Stimulated activated CD4-positive, alpha-beta T cell treated with anti-CD3 and anti-CD28 coated beads, Interleukin-2, amount 100 ng/mL, for 48 hours (primary cell): ENCODE results near the gene CLDND2.
"Not testable (repeated sequence)": the region's sequence is repeated elsewhere in the genome, so short reads cannot be mapped to it uniquely, and the experiment has no call there.

ENCODE experiments used
- DNase-seq, 2 donors: peaks; one replicate each; pipeline ENCODE4 v3.0.0-alpha.2; 2020

Gene CLDND2, protein sequence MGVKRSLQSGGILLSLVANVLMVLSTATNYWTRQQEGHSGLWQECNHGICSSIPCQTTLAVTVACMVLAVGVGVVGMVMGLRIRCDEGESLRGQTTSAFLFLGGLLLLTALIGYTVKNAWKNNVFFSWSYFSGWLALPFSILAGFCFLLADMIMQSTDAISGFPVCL

DNA sequence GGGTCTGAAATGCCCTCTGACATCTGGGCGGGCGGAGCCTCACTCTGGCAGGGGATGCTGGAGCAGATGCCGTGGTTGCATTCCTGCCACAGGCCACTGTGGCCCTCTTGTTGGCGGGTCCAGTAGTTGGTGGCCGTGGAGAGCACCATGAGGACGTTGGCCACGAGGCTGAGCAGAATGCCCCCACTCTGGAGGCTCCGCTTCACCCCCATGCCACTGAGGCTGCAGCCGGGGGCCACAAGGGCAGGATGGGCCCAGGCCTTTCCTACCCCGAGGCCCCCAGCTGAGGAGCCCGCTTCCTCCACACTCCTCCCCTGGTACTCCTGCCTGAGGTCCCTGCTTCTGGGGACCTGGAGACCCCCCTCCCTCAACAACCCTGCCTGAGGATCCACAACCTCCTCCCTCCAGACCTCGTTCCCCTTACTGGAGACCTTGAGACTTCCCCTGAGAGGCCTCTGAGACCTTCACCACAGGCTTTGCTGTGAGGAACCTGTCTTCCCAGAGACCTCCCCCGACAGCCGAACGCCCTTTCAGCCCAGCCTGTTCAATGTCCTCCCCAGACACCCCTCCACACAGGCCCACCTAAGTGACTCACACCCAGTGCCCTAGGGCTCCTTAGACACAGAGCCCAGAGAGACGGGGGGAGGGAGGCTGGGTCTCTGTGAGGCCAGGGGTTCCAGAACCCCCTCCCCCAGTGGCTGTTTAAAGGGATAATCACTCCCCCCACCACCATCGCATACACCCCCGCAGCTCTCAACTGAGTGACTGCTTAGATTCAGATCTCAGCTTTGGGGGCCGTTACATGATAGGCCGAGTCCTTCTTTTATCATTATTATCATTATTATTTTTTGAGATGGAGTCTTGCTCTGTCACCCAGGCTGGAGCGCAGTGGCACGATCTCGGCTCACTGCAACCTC, at the start of gene CLDND2:
Gene CLDND2, minus strand, starts transcription at position 638 of the 917 bp plus-strand sequence. Its CDS starts 426 bp downstream, at position 212.
- no peak for DNase-seq

DNA sequence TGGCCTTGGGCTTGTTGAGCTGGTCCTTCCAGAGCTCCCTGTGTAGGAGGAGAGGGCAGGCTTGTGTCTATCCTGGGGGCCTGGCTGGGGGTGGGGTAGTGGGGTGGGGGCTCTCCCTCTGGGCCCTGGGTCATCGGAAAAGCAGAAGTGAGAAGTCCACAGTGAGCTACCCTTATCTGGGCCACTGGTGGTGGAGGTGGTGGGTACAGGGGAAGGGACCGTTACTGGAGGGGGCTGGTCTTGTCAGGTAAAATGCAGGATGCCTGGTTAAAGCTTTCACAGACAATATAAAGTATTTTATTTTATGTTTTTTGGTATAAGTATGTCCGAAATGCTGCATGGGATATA, 49.0 kb upstream of the CLDND2 start:
- DNase-seq: no peak

DNA sequence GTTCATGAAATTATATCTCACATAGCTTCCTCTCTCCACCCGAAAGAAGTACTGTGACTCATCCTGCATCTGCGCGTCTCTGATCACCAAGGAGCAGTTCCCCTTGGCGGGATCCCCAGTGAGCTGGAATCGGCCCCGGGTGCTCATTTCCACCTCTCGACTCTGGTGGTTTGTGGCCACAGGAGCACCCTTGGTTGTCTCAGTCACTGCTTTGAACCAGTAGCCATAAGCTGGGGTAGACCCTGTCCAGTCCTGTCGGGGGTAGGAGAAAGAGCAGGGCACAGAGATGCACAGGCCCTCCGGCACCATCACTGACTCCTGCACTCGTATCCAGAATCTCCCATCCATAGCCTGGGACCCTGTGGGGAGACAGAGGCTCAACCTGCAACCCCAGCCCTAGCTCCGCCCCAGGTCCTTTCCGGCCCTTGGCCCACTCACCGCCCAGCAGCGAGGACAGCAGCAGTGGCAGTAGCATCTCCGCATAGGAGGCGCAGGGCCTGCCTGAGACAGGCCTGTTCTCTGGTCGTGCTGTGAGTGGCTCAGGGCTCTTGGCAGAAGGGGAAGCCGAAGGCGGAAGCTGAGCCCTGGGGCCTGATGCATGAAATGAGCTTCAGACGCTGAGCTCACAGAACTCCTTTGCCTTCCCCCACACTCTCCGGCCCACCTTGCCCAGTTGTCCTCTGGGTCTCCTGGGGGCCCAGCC, 48.5 kb upstream of the CLDND2 start, which contains the start of gene SIGLEC10:
Gene SIGLEC10, minus strand, starts transcription at position 536 of the 703 bp plus-strand sequence. Its CDS starts 61 bp downstream, at position 475.
- peak; percentile 40 to 48 for DNase-seq

DNA sequence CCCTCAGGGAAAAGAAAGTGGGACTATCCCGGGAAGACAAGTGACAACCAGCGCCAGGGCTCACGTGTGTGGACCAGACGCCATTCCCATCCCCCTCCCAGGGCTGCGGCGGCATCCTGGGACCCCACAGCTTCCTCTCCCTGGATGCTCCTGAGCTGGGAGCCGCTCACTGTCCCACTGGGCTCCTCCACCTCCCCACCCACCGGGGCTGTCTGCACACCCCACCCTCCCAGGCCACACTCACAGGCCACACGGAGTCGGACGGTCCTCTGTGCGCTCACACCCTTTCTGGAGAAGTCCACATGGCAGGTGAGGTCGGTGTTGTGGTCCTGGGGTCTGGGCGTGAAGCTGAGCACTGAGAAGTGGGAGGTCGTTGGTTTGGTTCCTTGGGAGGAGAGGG, 47.6 kb upstream of the CLDND2 start:
- not testable (repeated sequence) for DNase-seq

DNA sequence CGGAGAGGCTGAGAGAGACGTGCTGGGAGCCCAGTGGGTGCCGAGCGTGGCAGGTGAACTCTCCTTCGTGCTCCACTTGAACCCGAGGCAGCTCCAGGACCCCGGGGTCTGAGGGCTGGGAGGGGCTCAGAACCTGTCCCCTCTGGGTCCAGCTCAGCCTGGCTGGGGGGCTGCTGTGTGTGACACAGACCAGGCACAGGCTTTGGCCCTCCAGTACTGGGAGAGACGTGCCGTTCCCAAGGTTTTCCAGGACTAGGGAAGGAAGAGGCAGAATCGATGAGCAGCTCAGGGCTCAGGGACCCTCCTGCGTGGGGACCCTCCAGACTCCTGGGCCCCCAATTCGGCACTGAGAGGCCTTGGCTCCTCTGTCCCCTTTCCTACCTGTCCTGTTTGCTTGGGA, 46.4 kb upstream of the CLDND2 start:
- no peak for DNase-seq

DNA sequence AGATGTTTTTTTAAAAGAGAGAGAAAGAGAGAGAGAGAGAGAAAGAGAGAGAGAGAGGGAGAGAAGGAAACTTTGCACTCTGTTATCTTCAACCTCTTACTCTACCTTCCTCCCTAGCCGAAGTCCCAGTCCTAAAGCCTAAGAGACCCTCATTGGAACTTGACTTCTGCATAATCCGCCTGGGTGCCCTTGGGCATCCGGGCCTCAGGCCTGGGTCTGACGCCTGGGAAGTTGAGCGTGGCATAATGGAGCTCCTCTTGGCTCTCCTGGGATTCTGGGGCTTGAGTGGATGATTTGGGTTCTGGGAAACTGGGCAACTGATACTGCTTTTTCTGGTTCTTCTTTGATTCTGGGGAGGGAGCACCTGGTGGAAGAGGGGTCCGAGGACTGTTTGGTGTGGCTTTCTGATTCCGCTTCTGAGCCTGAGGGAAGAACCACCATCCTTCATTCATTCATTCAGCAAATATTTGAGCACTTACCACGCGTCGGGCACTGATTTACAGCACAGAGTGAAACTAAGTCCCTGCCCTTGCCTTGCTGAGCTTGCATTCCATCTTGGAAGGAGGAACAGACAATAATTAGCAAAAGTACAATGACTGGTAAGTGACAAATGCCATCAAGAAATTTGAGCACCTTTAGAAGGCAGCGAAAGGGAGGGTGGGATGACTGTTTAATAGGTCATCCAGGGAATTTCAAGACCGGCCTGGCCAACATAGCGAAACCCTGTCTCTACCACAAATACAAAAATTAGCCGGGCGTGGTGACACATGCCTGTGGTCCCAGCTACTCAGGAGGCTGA, 42.3 kb upstream of the CLDND2 start:
- no peak for DNase-seq

DNA sequence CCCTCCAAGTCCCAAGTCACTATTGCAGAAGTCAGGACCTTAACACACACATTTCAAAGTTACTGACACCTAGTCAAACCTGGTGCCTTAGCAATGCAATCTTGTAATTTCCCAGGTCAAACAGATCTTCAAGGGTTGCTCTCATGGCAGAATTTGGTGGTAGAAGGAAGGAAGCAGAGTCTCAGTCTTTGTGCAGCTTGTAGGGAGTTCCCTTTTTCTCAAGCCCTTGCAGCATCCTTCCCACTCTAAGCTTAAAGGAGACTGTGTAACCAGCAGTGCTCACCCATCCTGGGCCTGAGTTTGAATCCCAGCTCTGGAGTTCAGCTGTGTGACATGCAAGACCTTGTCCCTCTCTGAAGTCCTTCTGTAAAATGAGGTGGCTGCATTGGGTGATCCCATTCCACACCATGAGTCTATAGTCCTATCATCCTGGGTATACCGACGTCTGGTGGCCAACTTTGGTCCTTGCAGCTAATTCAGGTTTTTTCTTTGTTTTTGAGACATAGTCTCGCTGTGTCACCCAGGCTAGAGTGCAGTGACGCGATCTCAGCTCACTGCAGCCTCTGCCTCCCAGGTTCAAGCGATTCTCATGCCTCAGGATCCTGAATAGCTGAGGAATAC, 38.8 kb upstream of the CLDND2 start:
- no peak for DNase-seq

DNA sequence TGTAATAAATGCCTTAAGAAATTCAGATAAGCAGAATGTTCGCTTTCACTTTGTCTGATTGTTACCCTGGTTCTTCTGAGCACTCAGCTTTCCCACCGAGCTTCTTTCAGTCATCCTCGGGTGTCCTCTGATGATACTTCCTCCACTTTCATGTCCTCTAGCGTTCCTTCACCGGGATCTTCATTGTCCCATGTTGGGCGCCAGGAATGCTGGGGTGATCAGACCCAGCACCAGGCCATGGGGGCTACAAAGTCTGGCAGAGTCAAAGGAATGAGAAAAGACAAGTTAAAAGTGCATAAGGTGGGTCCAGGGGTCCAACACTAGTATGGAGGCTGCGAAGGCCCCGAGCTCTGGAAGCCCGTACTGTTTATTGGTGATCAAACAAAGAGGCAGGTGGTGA, 33.3 kb upstream of the CLDND2 start:
- no peak for DNase-seq

DNA sequence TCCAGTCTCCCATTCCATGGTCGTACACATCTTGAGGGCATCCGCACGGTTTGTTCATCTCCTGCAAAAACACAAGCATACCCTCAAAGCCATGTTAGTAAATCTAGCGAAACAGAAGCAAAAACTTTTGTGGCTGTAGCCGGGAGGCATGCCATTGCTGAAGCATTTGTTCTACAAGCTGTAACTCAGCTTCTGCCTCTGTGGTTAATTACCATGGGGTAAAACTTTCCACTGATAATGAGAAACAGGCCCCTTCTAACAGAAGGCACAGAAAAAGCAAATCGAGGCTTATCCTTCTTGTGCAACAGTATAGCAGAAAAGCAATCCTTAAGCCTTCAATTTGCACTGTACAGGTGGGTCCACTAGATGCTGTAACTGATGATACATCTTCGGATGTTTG, 31.1 kb upstream of the CLDND2 start:
- not testable (repeated sequence) for DNase-seq

DNA sequence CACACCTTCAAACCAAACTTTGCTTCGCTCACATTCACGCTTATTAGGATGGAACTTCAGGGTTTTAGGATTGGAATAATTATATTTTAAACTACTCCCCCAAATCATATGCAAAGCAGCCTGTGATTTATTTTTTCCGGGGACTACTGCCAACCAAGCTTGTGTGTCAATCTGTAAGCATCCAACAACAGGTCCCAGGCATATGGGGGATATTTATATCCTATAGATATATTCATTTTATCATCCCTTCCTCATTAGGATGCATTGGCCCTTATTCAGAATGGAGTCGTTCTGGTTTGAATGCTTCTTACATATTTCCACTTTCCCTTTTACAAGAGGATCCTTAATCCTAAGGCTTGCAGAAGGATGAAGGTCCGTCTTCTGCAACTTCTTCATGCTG, 30.4 kb upstream of the CLDND2 start:
- DNase-seq: no peak

DNA sequence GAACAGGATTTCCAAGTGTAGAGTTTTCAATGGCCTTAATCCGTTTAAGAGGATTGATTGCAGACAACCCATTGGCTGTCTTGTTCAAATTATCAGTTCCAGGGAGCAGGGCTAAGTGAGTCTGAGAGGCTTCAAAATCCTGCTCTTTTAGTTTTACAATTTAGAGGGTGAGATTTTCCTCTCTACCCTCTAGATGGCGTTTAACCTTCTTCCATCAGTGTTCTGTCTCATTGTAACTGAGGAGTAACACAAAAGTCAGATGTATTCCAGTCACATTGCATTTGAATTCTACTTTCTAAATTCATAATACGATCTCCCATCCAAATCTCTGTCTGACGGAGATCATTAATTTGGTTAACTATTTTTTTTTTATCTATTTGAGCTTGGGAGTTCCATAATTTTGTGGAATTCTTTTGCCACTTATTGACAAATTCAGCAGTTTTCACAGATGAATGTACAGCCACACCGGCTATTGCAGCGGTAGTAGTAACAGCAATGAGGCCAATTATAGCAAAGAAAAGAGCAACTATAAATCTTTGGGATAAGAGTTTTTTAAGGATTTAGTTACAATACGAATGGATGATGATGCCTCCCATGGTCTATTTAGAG, 29.4 kb upstream of the CLDND2 start:
- no peak for DNase-seq

DNA sequence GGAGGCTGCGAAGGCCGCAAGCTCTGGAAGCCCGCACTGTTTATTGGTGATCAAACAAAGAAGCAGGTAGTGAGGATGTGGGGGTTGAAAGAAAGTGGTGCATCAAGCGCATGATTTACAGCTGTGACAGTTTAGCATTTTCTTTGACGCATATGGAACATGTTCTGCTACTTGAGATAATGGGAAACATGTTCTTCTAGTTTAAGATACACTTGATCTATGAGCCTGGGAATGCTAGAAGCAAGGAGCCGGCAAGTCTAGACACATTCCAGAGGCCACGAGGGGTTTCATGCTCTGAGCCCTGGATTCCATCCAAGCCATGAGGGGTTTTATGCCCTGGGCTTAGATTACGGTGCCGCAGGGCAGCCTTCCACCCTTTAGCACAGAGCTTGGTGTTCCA, 28.6 kb upstream of the CLDND2 start:
- DNase-seq: not testable (repeated sequence)

DNA sequence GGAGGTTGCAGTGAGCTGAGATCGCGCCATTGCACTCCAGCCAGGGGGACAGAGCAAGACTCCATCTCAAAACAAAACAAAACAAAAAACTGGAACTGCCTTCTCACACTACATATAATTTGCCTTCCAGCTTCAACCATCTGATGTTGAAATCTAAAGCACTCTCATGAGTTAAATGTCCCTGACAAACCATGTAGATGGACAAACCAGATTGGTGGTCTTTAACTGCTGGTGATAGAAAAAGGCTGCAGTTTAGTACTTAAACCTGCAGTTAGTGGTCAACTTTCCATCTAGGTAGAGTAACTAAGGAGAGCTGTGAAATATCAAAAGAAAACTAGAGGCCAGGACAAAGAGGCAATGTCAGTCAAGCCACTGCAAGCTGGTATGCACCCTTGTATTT, 27.4 kb upstream of the CLDND2 start:
- DNase-seq: no peak

DNA sequence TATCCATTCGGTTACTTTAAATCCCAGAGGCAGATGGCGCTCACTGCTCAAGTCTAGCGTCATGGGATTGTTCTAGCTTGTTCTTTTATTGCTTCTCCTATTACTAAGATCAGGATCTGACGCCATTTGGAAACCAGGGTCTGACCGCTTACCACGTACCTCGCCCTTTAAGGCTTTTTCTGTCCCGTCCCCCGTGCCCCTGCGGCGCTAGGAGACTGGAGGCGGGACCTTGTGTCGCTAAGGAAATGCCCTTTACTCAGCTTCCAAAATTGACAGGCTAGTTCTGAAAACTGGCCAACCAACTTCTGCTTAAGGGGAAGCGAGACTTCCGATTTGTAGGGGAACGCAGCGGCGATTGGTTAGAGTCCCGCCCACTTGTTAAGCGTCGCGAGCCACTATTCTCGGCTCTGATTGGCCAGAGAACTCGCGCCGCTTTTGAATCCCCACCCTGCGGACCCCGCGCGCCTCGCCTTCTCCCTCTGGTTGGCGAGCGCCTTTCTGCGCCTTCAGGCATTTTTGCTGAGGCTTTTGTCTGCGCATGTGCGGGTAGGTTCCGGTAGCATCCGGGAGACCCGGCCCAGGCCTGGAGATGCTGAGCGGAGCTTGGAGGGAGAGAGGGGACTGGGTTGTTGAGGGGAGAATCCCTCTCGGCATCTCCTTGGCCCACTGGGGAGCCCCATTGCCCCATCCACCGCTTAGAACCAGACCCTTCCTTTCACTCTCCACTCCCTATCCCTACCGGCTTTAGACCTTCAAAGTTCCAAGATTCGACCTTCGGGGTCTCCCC, 25.4 kb upstream of the CLDND2 start:
- peak; percentile 90 for DNase-seq

DNA sequence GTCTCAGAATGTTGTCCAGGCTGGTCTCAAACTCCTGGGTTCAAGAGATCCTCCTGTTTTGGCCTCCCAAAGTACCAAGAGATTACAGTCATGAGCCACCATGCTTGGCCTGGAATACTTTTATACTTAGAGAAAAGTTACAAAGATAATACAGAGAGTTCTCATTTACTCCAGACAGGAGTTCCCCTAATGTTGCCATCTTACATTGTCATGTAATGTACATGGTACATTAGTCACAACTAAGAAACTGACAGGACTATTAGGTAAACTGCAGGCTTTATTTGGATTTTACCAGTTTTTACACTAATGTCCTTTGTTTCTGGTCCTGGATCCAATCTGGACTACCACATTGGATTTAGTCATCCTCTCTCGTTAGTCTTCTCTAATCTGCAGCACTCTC, 23.9 kb upstream of the CLDND2 start:
- no peak for DNase-seq

DNA sequence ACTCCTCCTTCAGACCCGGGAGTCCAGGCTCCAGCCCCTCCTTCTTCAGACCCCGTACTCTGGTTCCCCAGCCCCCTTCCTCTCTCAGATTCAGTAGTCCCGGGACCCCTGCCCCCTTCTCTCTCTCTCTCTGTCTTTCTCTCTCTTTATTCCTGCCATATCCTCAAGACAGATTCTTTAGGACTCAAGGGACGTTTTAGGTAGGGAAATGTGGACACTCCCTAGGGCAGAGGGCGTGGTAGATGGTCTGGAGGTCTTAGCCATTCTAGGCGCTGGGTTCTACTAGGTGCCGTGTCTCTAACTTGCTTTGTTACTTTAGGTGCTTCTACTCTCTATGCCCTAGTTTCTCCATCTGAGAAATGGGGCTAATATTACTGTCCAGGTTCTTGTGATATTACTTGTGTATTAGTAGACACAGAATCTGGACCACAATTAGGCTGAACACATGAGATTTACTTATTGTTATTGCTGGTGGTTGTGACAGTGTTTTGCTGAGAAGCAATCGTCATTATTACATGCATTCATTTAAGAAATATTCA, 22.3 kb upstream of the CLDND2 start:
- no peak for DNase-seq

DNA sequence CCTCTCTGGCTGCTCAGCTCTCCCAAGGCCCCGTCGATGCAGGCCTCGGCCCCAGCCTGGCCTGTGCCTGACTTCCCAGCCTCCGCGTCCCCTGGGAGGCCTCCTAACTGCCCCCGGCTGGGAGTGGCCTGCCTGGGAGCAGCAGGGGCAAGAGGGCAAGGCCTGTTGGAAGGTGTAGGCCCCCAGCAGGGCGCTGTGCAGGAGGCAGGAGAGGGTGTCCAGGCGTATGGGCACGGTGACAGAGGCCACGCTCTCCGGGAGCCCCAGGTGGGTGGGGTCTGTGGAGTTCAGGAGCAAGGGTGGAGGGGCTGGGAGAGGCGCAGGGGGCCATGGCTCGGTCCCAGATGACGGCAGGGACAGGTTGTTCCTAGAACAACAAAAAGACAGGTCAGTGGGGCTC, 20.3 kb upstream of the CLDND2 start:
- DNase-seq: no peak

DNA sequence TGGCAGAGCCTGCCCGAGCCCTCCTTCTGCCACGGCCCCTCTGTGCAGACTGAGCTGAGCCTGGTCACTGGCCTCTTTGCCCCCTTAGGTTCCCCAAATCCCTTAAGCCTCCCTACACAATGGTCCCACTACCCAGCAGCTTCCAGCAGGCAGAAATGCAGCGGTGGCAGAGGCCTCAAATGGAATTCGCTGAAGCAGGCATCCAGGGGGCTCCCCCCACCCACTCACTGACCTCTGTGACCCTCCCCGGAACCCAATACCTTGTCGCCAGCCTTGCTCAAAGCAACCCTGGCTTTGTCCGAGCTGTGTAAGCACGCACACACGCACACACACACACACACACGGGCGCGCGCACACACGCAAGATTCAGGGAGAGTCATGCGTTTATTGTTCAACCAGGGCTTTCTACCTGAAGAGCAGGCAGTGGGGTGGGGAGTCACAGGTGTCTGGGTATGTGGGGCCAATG, 19.2 kb upstream of the CLDND2 start, which contains the start of gene LIM2:
Gene LIM2, minus strand, starts transcription at position 51 of the 466 bp plus-strand sequence. CDS start 531 bp downstream, outside the sequence.
- DNase-seq: no peak

DNA sequence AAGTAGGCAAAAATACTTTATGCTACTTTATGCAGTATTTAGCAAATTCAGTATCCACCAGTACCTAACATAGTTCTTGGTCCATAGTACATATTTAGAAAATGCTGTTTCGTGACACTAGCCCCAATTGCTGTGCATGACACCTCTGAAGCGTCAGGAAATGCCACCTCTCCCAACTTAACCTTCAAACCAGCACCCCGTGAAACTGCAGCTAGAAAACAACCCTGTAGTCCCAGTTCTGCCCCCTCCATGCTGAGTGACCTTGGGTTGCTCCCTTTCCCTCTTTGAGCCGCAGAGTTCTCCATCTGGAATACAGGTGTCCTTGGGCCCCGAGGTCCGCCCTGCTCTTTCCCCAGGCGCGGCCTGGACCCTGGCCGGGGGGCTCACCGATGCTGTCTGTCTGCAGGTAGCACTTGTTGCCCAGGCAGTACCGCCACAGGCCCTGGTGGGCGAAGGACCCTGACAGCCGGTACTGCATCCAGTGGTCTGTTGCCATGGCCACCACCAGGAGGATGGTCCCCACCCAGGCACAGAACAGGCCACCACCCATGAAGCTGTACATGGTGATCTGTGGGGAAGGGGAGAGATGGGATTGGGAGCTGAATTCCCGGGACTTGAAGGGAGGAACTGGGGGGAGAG, 18.2 kb upstream of the CLDND2 start:
- no peak for DNase-seq

DNA sequence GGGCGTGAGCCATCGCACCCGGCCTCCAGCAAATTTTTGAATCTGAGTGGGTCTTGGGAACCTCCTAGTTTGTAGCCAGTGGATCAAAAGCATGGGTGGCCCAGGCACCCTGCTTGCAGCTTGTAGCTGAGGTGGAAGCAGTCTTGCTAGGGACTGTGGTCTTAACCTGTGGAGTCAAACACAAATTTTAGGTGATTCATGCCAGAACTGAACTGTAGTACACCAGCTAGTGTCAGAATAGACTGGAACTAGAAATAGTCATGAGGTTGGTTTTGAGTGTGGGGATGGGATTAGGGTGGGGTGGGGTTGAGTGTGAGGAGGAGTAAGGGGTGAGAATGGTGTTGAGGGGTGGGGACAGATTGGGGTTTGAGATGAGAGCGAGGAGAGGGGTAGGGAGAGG, 13.2 kb upstream of the CLDND2 start:
- DNase-seq: no peak
